Measurements from ENCODE around the gene ARHGAP24. TPM values are rescaled to one million over a fixed set of nuclear protein-coding genes. Genes with fewer than 3 reads are reported as not detected.
A peak's percentile ranks its signal among the peaks of the same experiment; 100 is the strongest.

The ARHGAP24 gene
- total RNA-seq, 2 donors from 2014 or later = 66.8 to 85.6 TPM

- peaks cover 15% of the 10 kb centered on the region for H3K9me3 Mint-ChIP-seq
- peak; percentile 45 for DNase-seq
- Histone ChIP-seq H3K9me3 (ENCODE audit: control insufficient read depth, low read length) (peaks cover 15% of the 10 kb centered on the region), H3K4me1 (ENCODE audit: control insufficient read depth, insufficient read depth, low read length) (peaks cover 12% of the 10 kb centered on the region), H3K4me3 (ENCODE audit: low read length) (peak overlapping the region; percentile 37), H3K9ac (ENCODE audit: extremely low read depth, low read length, poor library complexity, severe bottlenecking) (peak overlapping the region; percentile 63), H3K27ac (ENCODE audit: low read depth, low read length) (no peak overlapping the region), H3K36me3 (ENCODE audit: control insufficient read depth, insufficient read depth, low read length) (peaks cover 4% of the 10 kb centered on the region), H3K27me3 (ENCODE audit: control insufficient read depth, insufficient read depth, low read length, poor library complexity, severe bottlenecking) (no peaks in the 10 kb centered on the region)
- no peak for TF ChIP-seq CTCF (conservative IDR thresholded peaks at IDR 0.05)
- peaks cover 44% of the 10 kb centered on the region for H3K4me1 Mint-ChIP-seq
- H3K27me3 Mint-ChIP-seq (ENCODE audit: insufficient read depth) = no peaks in the 10 kb centered on the region
- peaks cover 9% of the 10 kb centered on the region for H3K36me3 Mint-ChIP-seq (ENCODE audit: low read depth)
- WGBS, 2 experiments (ENCODE audit: insufficient coverage in 1 of 2, insufficient read length in 1 of 2) = no CpG with 5 or more reads among the region's 1 CpG
- peak overlapping the region; percentile 72 for H3K27ac Mint-ChIP-seq
- no peak overlapping the region for H3K4me3 Mint-ChIP-seq
Measured at GRCh38 chr4:85773372-85773771, 298.4 kb downstream of the ARHGAP24 start.

- Histone ChIP-seq H3K9me3 (ENCODE audit: control insufficient read depth, low read length) (peaks cover 15% of the 10 kb centered on the region), H3K9ac (ENCODE audit: extremely low read depth, low read length, poor library complexity, severe bottlenecking) (peak overlapping the region; percentile 63), H3K27me3 (ENCODE audit: control insufficient read depth, insufficient read depth, low read length, poor library complexity, severe bottlenecking) (no peaks in the 10 kb centered on the region), H3K4me3 (ENCODE audit: low read length) (peak overlapping the region; percentile 37), H3K4me1 (ENCODE audit: control insufficient read depth, insufficient read depth, low read length) (peaks cover 12% of the 10 kb centered on the region), H3K27ac (ENCODE audit: low read depth, low read length) (peak overlapping the region; percentile 50), H3K36me3 (ENCODE audit: control insufficient read depth, insufficient read depth, low read length) (peaks cover 4% of the 10 kb centered on the region)
- no peaks in the 10 kb centered on the region for H3K27me3 Mint-ChIP-seq (ENCODE audit: insufficient read depth)
- TF ChIP-seq CTCF (conservative IDR thresholded peaks at IDR 0.05) = no peak
- H3K27ac Mint-ChIP-seq = peak overlapping the region; percentile 72
- 29% methylated on average over 1 of the region's 1 CpG; no CpG with 5 or more reads in 1 of the 2 experiments for WGBS, 2 experiments (ENCODE audit: insufficient coverage in 1 of 2, insufficient read length in 1 of 2)
- H3K36me3 Mint-ChIP-seq (ENCODE audit: low read depth) = peaks cover 9% of the 10 kb centered on the region
- peak; percentile 70 for DNase-seq
- H3K4me1 Mint-ChIP-seq = peaks cover 45% of the 10 kb centered on the region
- H3K4me3 Mint-ChIP-seq = no peak overlapping the region
- peaks cover 15% of the 10 kb centered on the region for H3K9me3 Mint-ChIP-seq
Measured at GRCh38 chr4:85774000-85774399, 299.1 kb downstream of the ARHGAP24 start.

GRCh38 chr4:85774489-85774888, 299.5 kb downstream of the ARHGAP24 start:
- H3K27me3 Mint-ChIP-seq (ENCODE audit: insufficient read depth) = no peaks in the 10 kb centered on the region
- WGBS, 2 experiments (ENCODE audit: insufficient coverage in 1 of 2, insufficient read length in 1 of 2) = 38 to 56% methylated on average over 2 to 3 of the region's 3 CpGs

More at GRCh38 chr4:85774489-85774888, 299.5 kb downstream of the ARHGAP24 start:
- Mint-ChIP-seq H3K36me3 (ENCODE audit: low read depth) (peaks cover 9% of the 10 kb centered on the region), H3K9me3 (peaks cover 15% of the 10 kb centered on the region), H3K27ac (peak overlapping the region; percentile 72), H3K4me3 (no peak overlapping the region), H3K4me1 (peaks cover 46% of the 10 kb centered on the region)
- Histone ChIP-seq H3K9me3 (ENCODE audit: control insufficient read depth, low read length) (peaks cover 15% of the 10 kb centered on the region), H3K4me3 (ENCODE audit: low read length) (no peak overlapping the region), H3K9ac (ENCODE audit: extremely low read depth, low read length, poor library complexity, severe bottlenecking) (peak overlapping the region; percentile 63), H3K36me3 (ENCODE audit: control insufficient read depth, insufficient read depth, low read length) (peaks cover 4% of the 10 kb centered on the region), H3K27ac (ENCODE audit: low read depth, low read length) (peak overlapping the region; percentile 50), H3K4me1 (ENCODE audit: control insufficient read depth, insufficient read depth, low read length) (peaks cover 12% of the 10 kb centered on the region), H3K27me3 (ENCODE audit: control insufficient read depth, insufficient read depth, low read length, poor library complexity, severe bottlenecking) (no peaks in the 10 kb centered on the region)
- DNase-seq = peak; percentile 67
- TF ChIP-seq CTCF (conservative IDR thresholded peaks at IDR 0.05) = no peak

Data from endodermal cell (in vitro differentiated cells).